Muscle of arm (tissue), 12 donors: ENCODE data around the gene PIH1D1. TPM values are rescaled to one million over a fixed set of nuclear protein-coding genes. Genes with fewer than 3 reads are reported as not detected.

ENCODE experiments used
- DNase-seq: peaks from one replicate; pipeline ENCODE4 v3.0.0-alpha.2; 2013
- polyA plus RNA-seq, 12 donors: library from polyadenylated mRNA; unstranded; fragments of 120-200 nt; gene quantifications; one replicate each; pipeline ENCODE4 v1.2.1, GENCODE V29; 2013; ENCODE audit not compliant: insufficient read length in 12 of 12

Gene PIH1D1
- polyA plus RNA-seq, 12 donors = 31.0 to 56.8 (median 38.9) TPM; not detected in 1

DNA sequence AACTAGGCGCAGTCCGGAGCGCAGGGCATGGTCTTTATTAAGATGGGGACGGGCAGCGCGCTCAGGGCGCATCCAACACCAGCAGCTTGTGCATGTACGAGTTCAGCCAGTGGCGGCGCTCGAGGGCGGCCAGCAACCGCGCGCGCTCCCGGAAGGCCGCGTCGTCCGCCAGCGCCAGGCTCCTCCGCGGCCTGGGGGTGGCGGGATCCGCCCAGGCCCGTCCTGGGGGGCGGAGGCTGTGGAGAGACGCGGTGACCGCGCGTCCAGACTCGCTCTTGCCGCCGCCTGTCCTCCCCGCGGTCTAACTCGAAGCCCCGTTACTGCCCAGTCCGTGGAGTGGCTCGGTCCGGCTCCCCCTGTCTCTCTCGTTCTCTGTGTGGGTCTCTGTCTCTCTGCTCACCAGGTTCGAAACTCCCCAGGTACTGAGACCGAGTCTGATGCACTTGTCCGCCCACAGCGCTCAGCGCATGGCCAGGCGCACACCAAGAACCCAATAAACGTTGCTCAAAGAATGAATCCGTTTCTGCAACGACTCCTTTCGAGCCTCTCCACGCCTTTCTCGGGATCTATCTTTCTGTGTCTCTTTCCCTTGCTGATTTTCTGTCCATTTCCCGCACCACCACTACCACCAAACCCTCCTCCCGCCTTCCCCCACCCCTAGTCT lies 29.1 kb downstream of the PIH1D1 start:
- no peak for DNase-seq

GRCh38 chr19:49421878-49422202 lies 29.8 kb downstream of the PIH1D1 start:
- no peak for DNase-seq

- DNase-seq = peak; percentile 65
These were observed 30.4 kb downstream of the PIH1D1 start for GRCh38 chr19:49421039-49421877.

- no peak for DNase-seq
These were observed 31.4 kb downstream of the PIH1D1 start for GRCh38 chr19:49420227-49420626.

- no peak for DNase-seq
These were observed 32.4 kb downstream of the PIH1D1 start for GRCh38 chr19:49419173-49419572.

- no peak for DNase-seq
These were observed 33.1 kb downstream of the PIH1D1 start for GRCh38 chr19:49418511-49418910.

- DNase-seq = no peak
These were observed 34.5 kb downstream of the PIH1D1 start for GRCh38 chr19:49417088-49417487.

DNA sequence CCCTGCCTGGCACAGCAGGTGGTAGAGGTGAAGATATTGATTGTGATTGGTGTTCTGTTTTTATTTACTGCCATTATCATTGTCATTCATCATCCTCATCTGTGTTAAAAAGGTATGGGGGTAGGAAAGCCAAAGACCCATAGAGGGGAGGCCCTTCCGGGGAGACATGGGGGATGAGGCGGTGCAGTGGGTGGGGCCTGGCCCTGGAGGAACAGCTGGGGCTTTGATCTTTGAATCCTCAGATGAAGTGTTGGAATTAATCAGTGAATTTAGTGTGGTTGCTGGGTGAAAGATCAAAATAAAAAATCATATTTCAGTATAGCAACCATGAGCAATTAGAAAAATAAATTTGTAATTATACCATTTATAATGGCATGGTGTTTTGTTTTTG lies 35.8 kb downstream of the PIH1D1 start:
- DNase-seq = no peak

DNA sequence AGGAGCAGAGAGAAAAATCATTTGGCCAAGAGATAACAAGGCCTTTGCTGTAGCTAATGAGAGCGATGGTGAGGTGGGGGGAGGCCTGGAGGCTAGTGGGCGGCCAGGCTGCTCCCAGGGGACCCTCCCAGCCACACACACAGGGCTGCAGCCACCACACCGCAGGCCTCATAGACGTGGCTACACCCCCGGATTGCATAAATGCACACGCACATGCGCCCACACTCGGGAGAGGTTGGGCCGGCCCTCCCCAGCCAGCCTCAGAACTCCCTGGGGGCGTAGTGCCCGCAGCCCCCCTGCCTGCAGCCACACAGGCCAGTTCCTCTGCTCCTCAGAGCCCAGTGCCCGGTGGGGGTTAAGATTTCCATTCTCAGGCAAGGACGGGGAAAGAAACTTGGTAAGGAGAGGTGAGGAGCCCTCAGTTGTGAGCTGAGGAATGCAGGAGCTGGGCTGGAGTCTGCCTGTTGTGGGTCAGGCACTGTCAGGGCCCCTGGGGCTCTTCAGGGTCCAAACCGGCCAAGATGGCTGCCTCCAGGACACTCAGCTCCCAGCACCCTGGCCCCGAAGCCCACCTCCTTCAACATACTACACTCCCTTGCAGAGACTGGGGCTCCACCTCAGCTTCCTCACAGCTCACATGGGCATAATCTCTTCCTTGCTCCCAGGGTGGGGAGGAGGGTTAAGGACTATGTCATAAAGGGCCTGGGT lies 36.4 kb downstream of the PIH1D1 start:
- DNase-seq = no peak

- DNase-seq = no peak
These were observed 37.4 kb downstream of the PIH1D1 start for GRCh38 chr19:49414256-49414655.

- peak; percentile 40 for DNase-seq
These were observed 38.3 kb downstream of the PIH1D1 start for GRCh38 chr19:49413348-49413747.

DNA sequence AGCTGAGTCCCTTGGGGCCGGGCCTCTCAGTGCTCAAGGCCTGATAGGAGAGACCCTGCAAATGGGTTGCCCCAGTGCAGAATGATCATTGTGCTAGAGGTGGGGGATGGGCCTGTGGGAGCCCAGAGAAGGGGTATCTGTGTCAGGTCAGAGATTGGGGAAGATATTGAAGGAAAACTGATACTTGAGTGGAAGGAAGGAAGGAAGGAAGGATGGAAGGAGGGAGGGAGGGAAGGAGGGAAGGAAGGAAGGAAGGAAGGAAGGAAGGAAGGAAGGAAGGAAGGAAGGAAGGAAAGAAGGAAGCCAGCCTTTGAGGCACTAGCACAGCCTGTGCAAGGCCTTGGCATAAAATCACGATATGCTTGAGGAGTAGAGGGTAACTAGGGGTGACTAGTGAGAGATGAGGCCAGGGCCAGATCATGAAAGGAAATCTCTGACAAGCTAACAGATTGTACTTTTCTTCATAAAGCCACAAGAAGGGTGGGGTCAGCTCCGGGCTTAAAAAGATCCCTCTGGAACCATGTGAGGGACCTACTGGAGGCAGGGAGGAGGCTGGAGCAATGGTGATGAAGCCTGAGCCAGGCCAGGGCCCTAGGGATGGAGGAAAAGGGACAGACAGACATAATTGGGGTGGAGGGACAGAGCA lies 39.8 kb downstream of the PIH1D1 start:
- no peak for DNase-seq

DNA sequence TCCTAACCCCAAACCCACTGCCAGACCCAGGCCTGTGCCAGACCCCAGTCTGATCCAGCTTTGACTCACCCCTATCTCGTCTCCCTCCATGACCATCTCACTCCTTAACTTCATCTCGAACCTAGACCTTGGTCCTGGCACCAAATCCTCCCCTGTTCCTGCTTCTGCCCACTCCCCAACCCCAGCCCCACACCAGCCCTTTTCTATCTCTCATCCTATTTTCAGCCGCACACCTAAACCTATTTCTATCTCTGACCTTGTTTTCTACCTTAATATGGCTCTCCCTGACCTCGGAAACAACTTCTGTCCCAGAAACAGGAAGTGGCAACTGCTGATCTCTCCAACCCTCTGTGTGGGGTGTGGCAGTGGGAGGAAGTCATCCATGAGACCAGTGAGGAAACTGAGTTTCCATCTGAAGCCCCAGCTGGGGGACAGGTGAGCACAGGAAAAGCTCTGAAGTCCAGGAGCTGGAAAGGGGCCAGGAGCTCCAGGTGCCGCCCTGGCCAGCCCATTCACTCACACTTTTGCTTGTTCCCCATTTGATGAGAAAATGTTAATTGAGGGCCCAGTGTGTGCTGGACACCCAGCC lies 42.1 kb downstream of the PIH1D1 start:
- no peak for DNase-seq

DNA sequence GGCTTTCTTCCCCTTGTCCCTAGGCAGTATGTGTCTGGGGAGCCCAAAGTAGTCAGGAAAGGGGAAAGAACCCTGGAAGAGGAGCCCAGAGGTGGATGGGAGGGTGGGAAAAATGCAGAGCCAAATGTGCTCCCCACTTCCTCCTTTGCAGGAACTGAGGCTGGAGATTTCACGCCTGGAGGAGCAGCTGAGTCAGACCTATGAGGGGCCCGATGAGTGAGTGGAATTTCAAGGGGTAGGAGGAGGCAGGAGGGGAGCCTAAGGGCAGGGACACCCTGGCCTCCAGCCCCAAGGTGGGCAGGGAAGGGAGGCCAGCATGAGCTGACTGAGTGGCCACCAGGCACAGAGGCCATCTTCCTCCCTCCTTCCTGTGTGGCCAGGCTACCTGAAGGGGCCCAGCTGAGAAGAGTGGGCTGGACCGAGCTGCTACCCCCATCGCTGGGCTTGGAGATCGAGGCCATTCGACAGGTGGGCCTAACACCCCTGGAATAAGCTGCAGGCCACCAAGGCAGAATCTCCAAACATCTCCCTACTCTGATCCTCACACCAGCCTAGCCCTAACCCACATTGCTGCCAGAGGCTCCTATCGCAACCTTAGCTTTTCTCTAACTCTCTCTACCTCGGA lies 42.7 kb downstream of the PIH1D1 start:
- no peak for DNase-seq

DNA sequence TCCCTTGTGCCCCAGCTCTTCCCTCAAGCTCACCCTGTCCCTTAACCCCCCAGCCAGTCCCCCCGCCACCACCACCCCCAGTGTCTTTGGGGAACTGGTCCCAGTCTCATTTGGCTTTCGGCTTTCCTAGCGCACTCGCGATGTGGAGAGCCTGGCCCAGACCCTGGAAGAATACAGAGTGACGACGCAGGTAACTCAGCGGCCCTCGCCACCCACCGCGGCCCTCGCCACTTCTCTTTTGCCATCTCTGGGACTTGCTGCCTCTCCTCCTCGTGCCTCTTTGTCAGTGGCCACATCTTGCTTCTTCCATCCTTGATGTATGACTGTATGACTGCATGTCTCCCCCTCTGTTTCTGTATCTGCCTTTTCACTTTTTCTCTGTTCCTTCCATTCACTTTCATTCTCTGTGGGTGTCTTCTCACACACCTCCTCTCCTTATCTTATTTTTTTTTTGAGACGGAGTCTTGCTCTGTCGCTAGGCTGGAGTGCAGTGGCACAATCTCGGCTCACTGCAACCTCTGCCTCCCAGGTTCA lies 44.1 kb downstream of the PIH1D1 start:
- DNase-seq = no peak

GRCh38 chr19:49407079-49407478 lies 44.5 kb downstream of the PIH1D1 start:
- DNase-seq = no peak

- no peak for DNase-seq
These were observed 48.0 kb downstream of the PIH1D1 start for GRCh38 chr19:49403404-49404187.

GRCh38 chr19:49400029-49400428 lies 51.6 kb downstream of the PIH1D1 start:
- DNase-seq = no peak

- DNase-seq = no peak
These were observed 52.7 kb downstream of the PIH1D1 start for GRCh38 chr19:49398931-49399330.

- no peak for DNase-seq
These were observed 53.5 kb downstream of the PIH1D1 start for GRCh38 chr19:49398001-49398615.
